B cell (primary cell): ENCODE results near the gene RAD51D.

ENCODE experiments used
- EZH2 ChIP-seq: IDR thresholded peaks from 2 replicates; pipeline ENCODE4 v1.6.1; 2012; ENCODE audit warnings: borderline replicate concordance, low read depth, mild to moderate bottlenecking, moderate library complexity, low read length; ENCODE audit not compliant: insufficient read depth, poor library complexity, severe bottlenecking
- TF ChIP-seq, protein P1 (sequence below): fragments of 200-600 bp; IDR thresholded peaks from one replicate; pipeline ENCODE4 v1.8.0; 2022; ENCODE audit warnings: antibody characterized with exemption, mild to moderate bottlenecking

DNA sequence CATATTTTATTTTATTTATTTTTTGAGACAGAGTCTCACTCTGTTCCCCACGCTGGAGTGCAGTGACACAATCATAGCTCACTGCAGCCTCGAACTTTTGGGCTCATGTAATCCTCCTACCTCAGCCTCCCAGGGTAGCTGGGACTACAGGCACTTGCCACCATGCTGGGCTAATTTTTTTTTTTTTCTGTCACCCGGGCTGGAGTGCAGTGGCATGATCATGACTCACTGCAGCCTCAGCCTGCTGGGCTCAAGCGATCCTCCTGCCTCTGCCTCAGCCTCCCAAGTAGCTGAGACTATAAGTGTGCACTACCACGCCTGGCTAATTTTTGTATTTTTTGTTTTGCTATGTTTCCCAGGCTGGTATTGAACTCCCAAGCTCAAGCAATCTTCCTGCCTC is 45.1 kb upstream of the RAD51D start:
- TF ChIP-seq, protein P1, sequence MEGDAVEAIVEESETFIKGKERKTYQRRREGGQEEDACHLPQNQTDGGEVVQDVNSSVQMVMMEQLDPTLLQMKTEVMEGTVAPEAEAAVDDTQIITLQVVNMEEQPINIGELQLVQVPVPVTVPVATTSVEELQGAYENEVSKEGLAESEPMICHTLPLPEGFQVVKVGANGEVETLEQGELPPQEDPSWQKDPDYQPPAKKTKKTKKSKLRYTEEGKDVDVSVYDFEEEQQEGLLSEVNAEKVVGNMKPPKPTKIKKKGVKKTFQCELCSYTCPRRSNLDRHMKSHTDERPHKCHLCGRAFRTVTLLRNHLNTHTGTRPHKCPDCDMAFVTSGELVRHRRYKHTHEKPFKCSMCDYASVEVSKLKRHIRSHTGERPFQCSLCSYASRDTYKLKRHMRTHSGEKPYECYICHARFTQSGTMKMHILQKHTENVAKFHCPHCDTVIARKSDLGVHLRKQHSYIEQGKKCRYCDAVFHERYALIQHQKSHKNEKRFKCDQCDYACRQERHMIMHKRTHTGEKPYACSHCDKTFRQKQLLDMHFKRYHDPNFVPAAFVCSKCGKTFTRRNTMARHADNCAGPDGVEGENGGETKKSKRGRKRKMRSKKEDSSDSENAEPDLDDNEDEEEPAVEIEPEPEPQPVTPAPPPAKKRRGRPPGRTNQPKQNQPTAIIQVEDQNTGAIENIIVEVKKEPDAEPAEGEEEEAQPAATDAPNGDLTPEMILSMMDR = no peak
- no peak for TF ChIP-seq EZH2
